ENCODE measurements around the gene TEAD3.
A peak's percentile ranks its signal among the peaks of the same experiment; 100 is the strongest.

Gene TEAD3

DNA sequence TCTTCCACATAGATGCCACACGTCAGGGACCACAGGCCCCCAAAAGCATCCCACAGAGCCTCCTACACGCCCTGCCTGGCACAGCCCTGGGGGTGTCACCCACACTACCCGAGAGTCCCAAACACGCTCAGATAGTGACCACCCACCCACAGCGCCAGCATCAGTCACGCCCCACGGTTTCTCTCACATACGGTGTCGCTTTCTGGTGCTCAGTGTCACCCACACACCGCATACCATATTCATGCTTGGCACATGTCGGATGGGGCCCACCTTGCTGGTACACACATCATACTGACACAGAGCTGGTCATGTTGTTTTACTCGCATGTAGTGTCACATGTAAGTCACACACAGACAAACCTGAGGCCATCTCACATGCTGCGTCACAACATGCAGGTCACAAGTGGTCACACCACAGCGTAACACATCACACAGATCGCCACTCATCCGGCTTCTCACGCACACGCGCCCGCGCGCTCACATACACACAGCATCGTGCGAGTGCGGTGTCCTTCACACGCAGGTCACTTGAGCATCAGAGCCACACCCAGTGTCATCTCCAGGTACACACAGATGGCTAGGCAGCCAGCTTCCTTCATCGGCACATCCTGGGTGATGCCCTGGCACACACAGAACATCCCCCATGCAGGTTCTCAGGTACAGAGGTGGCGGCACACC, 3.4 kb downstream of the TEAD3 start:
- intact Hi-C loops (cut with DNase I), result no loop called here
- peak in 1 of 10 donors; percentile 79 for DNase-seq

DNA sequence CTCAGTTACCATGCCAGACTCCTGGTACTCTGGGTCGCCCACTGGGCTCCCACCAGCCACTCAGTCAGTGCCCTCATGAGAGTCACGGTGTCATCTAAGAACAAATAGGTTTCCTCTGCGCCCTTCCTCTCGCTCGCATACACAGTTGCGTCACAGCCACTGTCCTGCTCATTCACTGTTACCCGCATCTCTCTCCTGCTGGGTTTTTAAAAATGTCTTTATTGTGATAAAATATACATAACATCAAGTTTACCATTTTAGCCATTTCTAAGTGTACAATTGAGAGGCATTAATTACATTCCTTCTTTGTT, 4.0 kb downstream of the TEAD3 start:
- DNase-seq, result peak in 1 of 10 donors; percentile 57
- intact Hi-C loops (cut with DNase I), result no loop called here

DNA sequence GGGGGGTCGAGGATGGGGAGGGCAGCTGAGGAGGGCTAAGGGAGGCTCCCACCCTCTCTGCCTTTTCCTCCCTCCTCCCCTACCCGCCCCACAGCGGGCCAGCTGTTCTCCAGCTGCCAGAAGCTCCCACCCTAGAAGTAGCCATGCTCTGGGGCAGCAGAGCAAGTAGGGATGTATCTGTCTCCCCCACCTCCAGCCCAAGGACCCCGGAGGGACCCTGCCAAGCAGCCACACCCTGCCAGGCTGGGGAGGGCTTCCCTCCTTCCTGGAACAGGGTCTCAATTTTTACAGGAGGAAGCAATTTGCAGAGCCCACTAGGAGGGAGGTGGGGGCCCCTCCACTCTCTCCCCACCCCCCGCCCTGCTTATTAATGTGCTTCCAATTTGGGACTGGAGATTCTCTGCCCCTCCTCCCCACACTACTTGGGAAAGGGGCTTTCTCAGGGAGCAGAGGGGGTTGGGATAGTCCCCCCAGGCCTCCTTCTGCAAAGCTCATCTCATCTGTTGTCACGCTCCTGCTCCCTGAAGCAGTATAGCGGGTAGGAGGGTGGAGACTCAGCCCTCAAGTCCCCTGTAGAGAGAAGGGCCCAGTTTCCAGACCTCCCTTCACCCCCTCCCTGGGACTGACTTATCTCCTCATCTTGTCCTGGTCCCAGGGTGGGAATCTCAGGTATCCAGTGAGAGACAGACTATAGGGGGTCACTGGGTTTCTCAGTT, 4.5 kb downstream of the TEAD3 start:
- DNase-seq, result peak in 1 of 10 donors; percentile 42
- intact Hi-C loops (cut with DNase I), result no loop called here

DNA sequence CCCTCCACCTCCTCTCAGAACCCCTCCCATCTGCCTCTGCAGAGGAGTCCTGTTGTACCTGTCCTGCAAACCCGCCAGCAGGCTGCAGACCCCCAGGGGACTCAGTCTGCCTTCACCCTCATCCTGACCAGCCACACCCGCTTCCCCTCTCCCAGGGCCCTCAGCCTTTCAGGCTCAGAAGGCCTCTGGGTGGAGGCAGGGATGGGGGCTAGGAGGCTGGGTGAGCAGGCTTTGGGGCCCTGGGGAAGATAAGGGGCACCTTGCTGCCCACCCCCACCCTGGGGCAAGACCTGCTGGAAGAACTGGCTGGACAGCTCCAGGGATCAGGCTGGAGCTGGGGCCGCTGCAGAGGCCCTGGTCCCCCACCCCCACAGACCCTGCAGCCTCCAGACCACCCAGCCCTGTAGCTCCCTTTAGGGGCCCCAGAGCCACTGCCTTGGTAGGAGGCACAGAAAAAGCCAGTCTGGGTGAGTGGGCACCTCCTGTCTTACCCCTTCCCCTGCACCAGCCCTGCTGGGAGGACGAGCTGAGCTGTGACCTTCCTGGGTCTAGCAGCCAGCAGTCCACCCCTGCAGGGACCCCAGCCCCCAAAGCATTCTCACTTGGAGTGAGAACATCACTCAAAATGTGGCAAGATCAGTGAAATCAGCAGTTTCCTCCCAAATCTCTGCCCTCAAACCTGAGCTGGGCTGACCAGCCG, 5.2 kb downstream of the TEAD3 start:
- DNase-seq, result peak in 1 of 10 donors; percentile 68
- intact Hi-C loops (cut with DNase I), result no loop called here

DNA sequence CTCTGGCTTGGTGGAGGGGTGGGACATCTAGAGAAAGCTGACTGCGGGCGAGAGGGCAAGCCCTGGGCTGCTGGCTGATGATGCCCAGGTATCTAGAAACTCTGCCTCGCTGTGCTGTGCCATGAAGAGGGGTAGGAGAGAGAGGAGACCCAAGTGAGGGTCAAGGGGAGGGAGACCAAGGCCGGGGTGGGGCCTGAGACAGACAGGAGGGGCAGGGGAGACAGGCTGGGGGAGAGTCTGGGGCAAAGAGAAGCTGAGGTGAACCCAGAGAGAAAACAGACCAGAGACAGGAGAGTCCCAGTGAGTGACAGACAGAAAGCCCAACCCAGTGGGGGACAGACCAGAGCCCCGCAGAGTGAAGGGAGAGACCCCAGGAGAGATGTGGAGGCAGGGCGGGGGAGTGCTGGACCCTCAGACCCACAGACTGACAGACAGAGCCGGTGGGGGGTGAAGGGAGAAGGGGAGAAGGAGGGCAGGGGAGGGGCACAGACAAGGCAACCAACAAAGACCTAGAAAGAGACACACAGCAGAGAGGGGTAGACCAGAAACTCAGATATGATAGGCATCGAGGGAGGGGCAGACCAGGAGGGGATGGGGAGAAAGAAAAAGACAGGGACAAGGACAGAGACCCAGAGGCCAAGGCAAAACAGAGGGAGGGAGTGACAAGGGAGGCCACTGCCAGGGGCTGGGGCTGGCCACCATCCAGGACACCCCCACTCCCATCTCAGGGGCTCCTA, 5.9 kb downstream of the TEAD3 start:
- DNase-seq, result peak in 1 of 10 donors; percentile 44

DNA sequence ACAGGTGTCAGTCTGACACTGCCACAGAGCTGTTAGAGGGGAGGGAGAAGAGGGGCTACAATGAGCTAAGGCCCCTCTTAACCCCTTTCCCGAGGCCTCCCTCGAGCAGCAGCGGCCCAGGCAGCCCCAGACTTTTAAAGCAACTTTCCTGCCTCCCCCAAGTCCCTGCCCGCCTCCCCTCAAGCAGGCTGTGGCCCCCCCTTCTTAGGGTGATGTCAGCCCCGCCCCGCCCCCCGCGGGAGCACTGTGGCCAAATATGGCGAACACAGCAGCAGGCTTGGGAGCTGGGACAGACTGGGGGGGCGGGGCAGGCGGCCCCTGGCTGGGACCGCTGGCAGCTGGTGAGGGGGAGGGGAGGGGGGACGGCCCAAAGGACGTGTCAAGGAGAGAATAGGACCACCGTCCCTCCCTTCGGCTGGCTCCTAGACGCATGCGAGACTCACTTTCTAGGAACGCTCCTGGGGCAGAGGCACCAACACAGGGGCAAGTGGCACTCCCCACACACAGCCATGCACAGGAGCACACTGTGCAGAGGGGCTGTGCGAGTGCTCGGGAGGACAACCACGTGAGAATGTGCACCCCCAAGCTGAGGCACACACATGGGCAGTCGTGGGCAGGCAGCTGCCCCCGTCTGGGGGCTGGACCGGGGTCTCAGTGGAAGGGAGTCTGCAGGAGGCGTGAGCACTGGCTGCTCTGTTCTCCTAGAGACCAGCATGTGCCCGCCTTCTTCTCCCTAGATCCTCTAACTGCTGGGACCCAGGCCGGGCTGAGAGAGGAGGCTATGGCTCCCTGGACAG, 6.7 kb downstream of the TEAD3 start:
- peak in 4 of 10 donors; percentile 31 to 89 (median 34) for DNase-seq
- intact Hi-C loops (cut with DNase I), result no loop called here

More for the DNA sequence above, 5.9 kb downstream of the TEAD3 start:
- intact Hi-C loops (cut with DNase I), result no loop called here

DNA sequence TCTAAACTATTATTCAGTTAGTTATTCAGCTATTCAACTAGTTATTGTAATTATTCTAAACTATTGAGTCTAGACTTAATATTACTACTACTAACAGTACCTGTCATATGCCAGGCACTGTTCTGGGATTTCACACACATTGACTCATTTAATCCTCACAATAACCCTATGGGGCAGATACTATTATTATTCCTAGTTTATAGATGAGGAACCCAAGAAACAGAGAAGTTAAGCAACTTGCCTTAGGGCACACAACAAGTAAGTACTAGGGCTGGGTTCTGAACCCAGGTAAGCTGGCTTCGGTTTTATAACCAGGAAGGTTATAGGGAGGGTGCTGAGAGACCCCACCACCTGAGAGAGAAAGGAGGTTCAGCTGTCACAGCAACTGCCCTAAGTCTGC, 7.8 kb downstream of the TEAD3 start:
- intact Hi-C loops (cut with DNase I), result no loop called here
- DNase-seq, result no peak

DNA sequence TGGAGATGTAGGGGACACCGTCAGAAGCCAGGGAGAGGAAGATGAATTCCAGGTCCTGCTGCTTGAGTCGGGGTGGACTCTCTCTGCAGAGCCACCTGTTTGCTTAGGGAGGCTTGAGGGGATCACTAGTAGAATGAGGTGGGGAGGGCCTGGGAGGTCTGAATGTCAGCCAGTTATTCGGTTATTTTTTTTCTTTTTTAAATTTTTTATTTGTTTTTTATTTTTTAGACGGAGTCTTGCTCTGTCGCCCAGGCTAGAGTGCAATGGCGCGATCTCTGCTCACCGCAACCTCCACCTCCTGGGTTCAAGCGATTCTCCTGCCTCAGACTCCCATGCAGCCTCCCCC, 8.4 kb downstream of the TEAD3 start:
- intact Hi-C loops (cut with DNase I), result no loop called here
- DNase-seq, result no peak

DNA sequence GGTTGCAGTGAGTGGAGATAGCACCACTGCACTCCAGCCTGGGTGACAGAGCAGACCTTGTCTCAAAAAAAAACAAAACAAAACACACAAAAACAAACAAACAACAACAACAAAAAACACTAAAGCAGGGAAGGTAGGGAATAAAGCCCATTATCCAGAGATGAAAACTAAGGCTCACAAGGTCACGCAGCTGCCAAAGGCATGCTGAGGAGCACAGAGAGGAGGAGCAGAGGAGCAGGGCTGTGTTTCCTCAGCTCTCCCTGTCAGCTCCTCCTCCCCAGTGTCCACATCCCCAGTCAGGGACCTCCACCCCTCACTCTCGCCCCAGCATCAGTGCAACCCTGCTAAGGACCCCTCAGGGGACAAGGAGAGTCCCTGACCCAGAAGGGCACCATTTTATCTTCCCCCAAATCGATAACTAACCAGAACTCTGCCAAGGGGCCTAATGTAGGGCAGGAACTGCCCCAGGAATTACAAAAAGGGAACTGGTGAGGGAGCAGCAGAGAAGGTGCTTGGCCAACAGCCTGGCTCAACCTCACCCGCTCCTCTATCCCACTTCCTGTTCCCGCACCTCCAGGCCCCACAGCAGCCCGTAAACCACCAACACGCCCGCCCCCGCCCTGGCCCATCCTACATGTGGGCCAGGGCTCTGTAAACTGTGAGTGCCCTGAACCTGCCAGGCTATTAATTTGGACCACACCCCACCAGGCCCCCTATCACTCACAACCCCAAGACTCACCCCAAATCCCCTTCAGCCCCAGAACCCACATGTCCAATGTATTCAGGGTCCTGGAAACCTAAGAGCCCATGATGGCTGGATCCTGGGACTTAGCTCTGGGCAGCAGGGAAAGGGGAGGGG, 9.0 kb downstream of the TEAD3 start:
- intact Hi-C loops (cut with DNase I), result no loop called here
- DNase-seq, result peak in 1 of 10 donors; percentile 37

DNA sequence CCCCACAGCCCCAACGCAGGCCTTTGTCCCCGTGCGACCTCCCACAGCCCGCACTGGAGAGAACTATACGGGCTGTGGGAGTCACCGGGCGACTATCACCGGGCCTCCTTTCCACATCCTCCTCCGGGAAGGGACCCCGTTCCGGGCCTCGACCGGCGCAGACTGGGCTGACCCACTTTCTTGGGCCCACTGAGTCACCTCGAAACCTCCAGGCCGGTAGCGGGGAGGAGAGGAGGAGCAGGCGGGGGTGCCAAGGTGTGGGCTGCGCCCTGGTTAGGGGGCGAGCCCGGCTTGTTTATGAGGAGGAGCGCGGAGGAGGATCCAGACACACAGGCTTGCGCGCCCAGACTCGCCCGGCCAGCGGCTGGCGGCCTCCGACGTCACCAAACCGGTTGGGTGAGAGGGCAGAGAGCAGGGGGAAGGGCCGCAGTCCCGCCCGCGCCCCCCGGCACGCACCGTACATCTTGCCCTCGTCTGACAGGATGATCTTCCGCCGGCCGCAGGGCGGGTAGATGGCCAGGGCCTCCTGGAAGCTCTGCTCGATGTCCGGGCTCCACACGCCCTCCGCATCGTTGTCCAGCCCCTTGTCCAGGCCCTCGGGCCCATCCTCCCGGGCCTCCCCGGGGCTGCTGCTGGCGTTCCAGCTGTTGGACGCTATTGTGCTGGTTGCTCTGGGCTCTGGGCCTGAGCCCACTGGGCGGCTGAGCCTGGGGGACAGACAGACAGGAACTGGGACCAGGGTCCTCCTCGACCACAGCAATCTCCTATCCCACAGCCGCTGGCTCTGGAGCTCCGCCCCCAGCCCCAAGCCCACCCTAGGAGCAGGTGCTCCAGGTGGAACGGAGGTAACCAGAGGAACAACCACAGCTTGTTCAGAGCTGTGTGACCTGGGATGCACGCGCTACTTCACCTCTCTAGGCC, 10.6 kb downstream of the TEAD3 start:
- intact Hi-C loops (cut with DNase I), result no loop called here
- DNase-seq, result peak in 1 of 10 donors; percentile 78

DNA sequence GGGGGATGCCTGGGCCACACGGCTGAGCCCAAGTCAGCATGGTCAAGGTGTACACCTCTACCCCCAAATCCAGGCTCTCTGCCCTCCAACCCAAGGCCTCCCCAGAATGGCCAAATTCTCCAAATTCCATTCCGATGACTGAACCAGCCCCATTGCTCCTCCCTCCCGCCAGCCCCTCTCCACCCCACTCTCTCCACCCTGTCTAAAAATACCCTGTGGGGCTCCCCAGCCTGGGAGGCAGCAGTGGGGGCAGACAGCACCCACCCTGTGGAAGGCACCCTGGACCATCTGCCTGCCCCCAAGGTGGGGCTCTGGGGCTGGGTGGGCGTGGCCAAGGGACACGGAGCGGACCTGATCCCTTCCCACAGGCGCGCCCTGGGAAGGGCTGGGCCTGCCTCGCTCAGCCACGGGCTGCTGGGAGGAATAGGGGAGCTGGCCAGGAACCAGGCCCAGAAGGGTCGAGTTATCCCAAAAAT, 11.4 kb downstream of the TEAD3 start:
- DNase-seq, result peak in 1 of 10 donors; percentile 61

DNA sequence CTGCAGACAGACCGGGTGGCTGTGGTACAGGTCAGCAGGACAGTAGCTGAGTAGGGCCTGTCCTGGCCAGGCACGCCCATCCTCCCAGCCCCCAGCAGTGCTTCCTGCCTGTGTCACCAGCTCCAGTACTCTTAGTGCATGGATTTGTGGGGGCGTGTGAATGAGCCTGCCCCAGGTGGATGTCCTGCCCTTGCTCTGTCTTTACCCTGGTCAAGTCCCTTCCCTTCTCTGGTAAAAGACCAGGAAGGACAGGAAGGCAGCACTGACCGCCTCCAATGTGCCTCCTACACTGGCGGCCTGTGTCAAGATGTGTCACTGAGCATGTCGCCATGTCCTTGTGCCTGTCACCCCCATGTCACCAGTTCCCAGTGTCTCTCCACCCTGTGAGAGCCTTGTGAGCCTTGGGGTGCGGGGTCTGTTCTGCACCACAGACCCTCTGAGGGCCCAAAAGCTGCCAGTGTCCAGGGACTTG, 11.9 kb downstream of the TEAD3 start:
- intact Hi-C loops (cut with DNase I), result no loop called here
- DNase-seq, result peak in 1 of 10 donors; percentile 70

More for the DNA sequence above, 11.4 kb downstream of the TEAD3 start:
- intact Hi-C loops (cut with DNase I), result no loop called here

DNA sequence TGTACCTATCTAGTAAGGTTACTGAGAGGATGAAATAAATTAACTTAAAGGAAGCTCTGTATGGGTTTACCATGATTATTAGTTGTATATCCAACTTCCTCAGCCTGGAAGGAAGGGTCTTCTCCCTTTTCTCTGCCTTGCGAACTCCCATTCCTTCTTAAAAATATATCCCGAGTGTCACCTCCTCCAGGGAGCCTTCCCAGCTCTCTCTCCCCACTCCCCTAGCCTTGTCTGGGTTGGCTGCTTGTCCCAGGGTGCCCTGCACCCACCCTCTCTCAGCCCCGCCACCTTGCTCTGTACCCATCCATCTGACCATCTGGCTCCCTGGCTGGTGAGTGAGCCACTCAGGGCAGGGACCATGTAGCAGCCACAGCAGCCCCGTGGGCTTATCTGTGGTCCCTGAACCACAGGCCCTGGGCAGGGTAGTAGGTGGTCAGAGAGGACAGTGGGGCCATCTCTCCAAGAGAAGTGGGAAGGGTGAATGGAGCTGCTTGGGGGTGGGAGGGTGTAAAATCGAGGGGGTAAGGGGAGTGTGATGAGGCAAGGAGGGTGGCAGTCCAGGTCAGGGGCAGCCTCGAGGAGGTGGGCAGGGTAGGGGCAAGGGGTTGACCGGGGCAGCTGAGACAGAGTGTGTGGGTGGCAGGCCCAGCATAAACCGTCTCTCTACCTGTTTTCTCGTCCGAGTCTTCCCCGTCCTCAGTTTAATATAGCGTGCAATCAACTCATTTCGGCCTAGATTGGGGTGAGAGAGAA, 12.8 kb downstream of the TEAD3 start:
- intact Hi-C loops (cut with DNase I), result no loop called here
- peak in 1 of 10 donors; percentile 44 for DNase-seq

DNA sequence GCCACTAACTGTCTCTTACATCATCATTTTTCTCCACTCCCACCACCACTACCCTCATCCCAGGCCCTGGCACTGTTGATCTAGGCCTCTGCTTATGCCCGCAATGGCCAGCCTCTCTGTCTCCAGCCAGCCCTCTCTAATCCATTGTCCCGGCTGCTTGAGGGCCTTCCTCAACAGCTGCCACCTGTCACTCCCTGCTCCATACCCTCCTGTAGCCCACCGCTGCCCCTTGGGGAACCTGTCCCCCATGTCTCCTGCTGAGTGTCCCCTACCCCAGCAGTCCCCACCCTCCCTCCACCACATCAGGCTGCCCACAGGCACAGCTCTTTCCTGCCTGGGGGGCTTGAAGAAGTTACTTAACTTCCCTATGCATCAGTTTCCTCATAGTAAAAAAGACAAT, 13.4 kb downstream of the TEAD3 start:
- DNase-seq, result peak in 1 of 10 donors; percentile 37
- intact Hi-C loops (cut with DNase I), result no loop called here

DNA sequence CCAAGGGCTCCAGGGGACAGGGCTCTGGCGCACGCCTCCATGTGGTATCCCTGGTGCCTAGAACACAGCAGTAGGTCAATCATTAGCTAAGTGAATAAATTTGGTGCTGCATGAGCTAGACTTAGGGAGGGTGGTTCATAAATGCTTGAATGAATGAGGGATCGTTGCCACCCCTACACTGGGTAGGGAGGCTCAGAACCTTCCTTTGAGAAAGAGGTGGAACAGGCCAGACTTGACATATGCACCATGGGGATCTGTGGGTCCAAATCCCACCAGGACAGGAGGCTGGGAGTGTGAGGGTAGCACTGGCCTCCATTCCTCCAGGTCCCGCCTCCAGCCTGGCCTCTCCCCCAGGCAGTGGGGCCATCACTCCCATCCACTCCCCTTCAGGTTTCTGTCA, 13.8 kb downstream of the TEAD3 start:
- DNase-seq, result no peak
- intact Hi-C loops (cut with DNase I), result no loop called here

DNA sequence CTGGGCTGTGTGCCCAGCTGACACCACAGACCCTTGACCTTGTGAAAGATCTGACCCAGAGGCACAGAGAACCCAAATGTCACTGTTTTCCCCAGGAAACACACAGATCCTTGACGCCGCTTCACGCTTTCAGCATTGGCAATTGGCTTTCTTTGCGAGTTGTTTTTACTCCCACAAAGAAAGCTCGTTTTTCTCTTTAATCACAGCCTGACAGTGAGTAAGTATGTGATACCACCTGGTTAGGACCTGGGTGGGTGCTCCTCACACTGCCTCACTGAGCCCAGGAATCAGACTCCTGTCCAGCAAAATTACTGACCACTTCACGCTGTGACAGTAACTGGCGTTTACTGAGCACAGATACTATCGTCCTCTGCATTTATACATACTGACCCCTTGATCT, 15.7 kb downstream of the TEAD3 start:
- no peak for DNase-seq
- intact Hi-C loops (cut with DNase I), result no loop called here

DNA sequence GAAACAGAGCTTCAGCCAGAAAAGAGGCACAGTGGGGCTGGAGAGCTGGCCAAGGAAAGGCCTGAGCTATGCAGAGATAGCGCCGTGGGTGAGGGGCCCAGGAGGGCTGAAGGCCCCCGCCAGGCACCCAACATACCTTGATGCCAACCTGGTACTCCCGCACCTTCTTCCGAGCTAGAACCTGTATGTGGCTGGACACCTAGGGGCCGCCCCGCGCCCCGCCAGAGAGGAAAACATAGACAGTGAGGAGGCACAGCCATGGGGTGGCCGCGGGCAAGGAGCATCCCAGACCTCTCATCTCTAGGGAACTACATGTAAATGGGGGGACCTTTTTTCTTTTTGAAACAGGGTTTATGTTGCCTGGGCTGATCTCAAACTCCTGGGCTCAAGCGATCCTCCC, 16.7 kb downstream of the TEAD3 start:
- intact Hi-C loops (cut with DNase I), result no loop called here
- DNase-seq, result peak in 1 of 10 donors; percentile 75
